HL-60 (cell line): ENCODE results near the gene LY6G6F.

Experiments
- CTCF ChIP-seq: IDR thresholded peaks from one replicate; pipeline ENCODE4 v1.5.1; 2011; ENCODE audit warnings: low read length, control low read depth, inconsistent platforms; ENCODE audit not compliant: insufficient read depth
- GABPA ChIP-seq: IDR thresholded peaks from 2 replicates; pipeline ENCODE4 v1.6.1; 2012; ENCODE audit warnings: low read depth
- POLR2AphosphoS5 ChIP-seq: IDR thresholded peaks from 2 replicates; pipeline ENCODE4 v1.6.1; 2012; ENCODE audit warnings: low read depth
- REST ChIP-seq: IDR thresholded peaks from 2 replicates; pipeline ENCODE4 v1.6.1; 2012; ENCODE audit warnings: low read depth; ENCODE audit not compliant: insufficient replicate concordance
- SPI1 ChIP-seq: IDR thresholded peaks from 2 replicates; pipeline ENCODE4 v1.6.1; 2012; ENCODE audit warnings: low read depth, mild to moderate bottlenecking, borderline replicate concordance

- TF ChIP-seq CTCF = no peak
- no peak for TF ChIP-seq POLR2AphosphoS5
- TF ChIP-seq GABPA = no peak
- TF ChIP-seq REST = no peak
- no peak for TF ChIP-seq SPI1
These were observed 1.6 kb downstream of the LY6G6F start for GRCh38 chr6:31708224-31708623.
